GM19395 (cell line): ENCODE results near the gene DHX15.

Source experiments
- ATAC-seq: cut with Tn5 transposase; IDR thresholded peaks from one replicate; pipeline ENCODE4 v1.9.1; 2021; ENCODE audit warnings: mild to moderate bottlenecking, moderate library complexity; ENCODE audit not compliant: unreplicated experiment

Gene DHX15

DNA sequence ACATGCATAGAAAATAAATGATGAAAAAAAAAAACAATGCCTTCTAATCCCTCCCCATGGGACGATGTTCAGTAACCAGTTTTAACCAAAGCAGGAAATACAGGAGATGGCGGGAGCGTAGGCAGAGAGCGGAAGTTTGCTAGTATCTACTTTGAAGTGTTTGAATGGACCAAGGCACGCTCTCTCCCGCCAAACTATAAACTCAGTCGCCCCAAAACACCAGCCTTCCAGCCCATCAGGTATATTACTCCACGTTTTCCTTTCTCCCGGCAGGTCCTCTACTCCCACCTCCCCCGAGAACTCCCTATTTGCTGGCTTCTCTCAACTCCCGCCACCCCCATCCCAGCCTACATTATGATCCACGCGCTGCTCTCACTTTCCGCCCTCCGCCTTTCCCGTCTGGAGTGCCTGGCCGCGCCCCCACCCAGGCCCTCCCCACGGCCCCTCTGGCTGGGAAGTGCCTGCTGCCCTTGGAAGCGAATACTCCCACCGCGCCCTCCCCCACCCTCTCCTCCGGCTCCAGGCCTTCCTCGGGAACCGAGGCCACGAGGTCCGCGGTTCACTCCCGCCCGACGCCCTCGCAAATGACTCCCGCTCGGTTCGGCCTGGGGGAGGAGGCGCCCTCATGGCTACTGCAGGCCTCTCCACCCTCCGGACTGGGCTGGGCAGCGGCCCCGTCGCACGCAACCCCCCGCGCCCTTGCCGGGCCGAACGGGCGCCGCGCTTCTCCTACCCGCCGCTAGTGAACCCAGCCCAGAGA lies 723 bp downstream of the DHX15 start:
- peak; percentile 37 for ATAC-seq

DNA sequence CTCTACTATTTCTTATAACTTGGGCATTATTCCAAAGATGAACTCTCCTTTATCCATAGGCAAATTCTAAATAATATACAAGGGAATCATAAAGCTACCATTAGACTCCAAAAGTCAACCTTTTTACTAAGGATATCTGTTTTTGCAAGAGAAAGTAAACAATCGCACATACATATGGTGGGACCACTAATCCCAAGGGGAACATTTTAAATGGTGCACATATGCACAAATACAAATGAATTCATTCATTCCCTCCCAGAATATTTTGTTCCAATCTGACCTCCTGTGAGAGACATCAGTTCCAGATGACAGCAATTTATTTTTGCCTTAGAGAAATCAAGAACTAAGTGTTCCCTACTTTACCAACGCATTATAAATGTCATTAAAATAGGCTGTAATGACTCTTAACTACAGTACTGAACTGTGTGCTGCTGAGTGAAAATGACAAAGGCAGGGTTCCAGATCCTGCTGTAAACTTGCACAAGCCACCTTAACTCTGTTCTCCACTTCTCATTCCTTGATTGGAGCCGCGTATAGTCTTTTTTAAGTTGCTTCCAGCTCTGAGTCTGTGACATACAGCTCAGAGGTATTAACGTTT lies 2.0 kb downstream of the DHX15 start:
- no peak for ATAC-seq

DNA sequence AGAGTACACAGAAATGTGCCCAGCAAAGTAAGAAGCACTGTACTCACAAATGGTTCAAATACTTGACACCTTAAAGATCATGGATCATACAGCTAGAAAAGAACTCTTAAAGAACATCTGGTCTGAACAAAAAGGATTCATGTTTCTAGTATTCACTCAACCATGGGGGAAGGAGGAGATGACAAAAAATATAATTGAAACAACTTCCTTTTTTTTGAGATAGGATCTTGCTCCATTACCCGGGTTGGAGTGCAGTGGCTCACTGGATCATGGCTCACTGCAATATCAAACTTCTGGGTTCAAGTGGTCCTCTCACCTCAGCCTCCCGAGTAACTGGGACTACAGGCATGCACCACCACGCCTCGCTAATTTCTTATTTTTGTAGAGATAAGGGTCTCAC lies 6.0 kb downstream of the DHX15 start:
- no peak for ATAC-seq

- no peak for ATAC-seq
Observed at GRCh38 chr4:24576276-24576675, 8.1 kb downstream of the DHX15 start.

DNA sequence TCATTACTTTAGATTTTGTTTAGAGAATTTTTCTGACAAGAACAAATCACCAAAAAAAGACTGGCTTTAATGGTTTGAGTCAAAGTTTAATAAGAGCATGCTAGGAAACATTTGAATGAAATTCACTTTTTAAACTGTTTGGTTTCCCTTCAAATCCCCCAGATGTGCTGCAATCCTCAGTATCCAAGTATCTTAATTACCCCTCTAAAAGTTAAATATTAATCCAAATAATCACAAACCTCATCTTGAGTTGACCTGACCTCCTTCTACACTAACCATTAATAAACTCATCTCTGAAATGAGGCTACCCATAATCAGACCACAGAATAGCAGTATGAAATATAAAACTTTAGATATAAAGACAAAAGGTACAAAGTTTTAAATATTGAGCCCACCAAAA lies 10.1 kb downstream of the DHX15 start:
- no peak for ATAC-seq

GRCh38 chr4:24573582-24573981 lies 10.8 kb downstream of the DHX15 start:
- ATAC-seq: no peak

DNA sequence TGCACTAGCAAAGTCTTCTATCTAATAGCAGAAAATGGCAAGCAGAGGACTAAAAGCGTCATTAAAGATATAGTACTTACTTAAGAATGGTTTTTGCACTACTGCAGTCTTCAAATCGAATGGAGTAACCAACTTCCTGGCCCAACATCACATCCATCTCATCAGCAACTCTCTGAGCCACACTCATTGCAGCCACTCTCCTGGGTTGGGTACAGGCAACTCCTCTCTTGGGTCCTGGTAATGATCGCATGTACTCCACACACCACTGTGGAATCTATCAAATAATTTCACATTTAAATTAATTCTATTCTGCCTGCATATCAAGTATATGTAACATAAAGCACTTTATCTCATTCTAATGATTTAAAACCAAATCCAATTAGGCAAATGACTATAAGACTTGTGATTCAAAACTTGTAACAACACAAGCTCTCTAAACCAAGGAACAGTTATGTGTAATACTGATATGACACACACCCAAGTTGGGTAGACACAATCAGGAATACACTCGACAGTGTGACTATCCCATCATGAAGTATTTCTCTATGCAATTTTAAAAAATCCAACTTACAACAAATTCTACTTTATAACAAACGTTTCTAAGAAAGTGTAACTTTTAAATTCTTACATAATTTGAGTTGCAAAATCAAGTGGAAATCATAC lies 13.6 kb downstream of the DHX15 start:
- ATAC-seq: peak; percentile 16

- ATAC-seq: peak; percentile 64
Observed at GRCh38 chr4:24570172-24570571, 14.2 kb downstream of the DHX15 start.

DNA sequence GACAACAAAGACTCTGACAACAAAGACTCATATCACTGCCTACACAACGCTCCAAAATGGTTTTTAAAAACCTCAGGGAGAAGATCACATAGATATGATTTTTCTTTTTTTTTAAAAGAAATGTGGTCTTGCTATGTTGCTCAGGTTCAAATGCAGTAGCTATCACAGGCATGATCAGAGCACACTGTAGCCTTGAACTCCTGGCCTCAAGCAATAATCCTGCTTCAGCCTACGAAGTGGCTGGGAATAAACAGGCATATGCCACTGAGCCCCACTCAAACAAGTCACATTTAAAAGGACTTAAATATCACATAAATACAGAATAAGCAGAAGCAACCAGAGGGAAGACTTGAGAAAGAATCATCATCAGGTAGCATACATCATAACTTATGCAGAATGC lies 14.7 kb downstream of the DHX15 start:
- no peak for ATAC-seq

DNA sequence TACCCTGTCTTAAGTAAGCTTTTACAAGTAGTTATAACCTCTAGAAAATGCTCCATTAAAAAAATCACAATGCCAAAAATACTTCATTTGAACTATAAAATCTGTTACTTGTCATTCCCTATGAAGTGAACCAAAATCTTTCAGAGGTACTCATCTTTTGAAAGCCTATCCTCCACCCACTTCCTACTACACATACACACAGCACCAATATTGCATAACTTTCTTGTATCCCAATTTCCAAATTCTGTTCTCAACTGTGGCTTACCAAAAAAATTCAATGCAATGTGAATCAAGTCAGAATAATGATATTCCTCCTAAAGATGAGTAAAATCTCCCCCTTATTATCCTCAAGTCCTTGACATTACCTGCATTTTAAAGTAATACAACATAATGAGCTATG lies 15.9 kb downstream of the DHX15 start:
- ATAC-seq: no peak

- ATAC-seq: no peak
Observed at GRCh38 chr4:24565054-24565453, 19.3 kb downstream of the DHX15 start.

- ATAC-seq: no peak
Observed at GRCh38 chr4:24564488-24564887, 19.9 kb downstream of the DHX15 start.

- no peak for ATAC-seq
Observed at GRCh38 chr4:24561438-24562139, 22.8 kb downstream of the DHX15 start.

- no peak for ATAC-seq
Observed at GRCh38 chr4:24560868-24561368, 23.4 kb downstream of the DHX15 start.

DNA sequence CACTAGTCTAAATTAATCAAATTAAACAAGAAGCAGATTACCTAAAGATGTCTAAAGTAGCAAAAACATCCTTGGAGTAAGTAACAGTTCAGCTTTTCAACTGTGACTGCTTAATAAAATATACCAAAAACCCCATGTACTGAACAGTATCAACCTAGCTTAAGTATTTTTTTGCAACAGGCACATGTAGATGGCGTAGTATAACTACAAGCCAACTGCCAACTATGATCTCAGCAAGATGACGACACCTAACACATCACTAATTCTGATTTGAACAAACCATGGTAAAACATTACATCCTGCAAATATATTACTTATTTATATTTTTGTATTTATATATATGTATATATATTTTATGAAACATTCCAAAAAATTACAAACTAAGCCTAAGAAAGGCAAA lies 24.5 kb downstream of the DHX15 start:
- ATAC-seq: no peak

- no peak for ATAC-seq
Observed at GRCh38 chr4:24559032-24559821, 25.1 kb downstream of the DHX15 start.

- ATAC-seq: no peak
Observed at GRCh38 chr4:24557026-24558025, 27.0 kb downstream of the DHX15 start.

DNA sequence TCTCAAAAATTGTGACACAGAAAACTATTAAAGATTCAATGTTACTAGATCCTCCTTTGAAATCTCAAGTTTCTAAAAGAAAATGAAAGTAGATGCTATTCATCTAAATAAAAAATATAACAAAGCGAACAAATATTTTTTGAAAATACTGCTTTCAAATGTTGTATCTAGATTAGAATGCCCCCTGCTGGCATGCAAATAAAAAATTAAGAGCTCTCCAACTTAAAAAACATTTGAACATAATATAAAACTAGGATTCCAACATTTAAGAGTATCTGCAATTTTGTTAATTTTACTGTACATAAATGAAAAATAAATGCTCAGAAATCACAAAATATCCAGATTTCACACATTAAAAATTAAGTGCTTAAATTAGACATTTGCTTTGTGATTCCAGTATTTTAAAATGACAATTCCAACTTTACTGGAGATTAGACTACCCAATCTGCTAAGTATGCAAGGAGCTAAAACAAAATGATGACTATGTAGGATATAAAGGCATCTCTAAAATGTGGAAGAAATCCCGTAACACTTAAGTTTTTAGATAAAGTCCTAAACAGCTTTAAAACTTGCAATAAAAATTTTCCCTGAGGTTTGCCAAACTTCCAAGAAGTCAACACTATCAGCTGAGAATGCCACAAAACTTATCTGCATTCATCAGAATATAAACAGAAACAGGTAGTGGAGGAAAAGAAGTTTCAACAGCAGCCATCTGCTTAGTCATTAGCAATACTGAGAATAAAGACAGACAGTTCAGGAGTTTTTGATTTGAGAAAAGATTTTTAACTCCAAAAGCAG lies 32.7 kb downstream of the DHX15 start:
- ATAC-seq: no peak
